ENCODE measurements around the gene DIDO1.

The DIDO1 gene

DNA sequence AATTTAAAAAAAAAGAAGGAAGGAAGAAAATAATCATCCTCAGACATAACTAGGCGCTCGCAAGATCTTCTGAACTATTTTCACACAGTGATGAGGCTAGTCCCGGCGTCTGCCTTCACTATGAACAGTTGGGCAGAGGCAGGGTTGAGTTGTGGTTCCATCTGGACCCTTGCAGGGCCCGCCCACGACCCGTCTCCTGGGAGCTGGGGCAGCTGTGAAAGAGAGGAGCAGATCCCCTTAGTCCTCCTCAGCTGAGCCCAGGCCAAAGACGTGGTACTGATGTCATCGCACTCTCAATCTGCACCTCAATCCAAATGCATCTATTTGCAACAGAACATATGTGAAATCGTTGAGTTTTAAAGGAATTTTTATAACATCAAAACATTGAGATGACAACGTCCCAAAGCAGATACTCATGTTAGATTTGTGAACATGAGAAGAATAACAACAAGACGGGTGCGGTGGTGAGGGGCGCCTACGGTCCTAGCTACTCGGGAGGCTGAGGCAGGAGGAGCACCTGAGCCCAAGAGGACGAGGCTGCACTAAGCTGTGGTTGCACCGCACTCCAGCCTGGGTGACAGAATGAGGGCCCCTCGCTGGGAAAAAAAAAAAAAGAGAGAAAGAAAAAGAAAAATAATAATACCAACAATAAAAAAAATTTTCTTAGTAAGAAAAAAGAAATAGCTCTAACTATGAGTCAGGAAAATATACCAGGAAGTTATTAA lies 80.0 kb downstream of the DIDO1 start:
- no peak for DNase-seq

- DNase-seq = no peak
Observed at GRCh38 chr20:62845416-62846160, 80.7 kb downstream of the DIDO1 start.

- no peak for DNase-seq
Observed at GRCh38 chr20:62844182-62844581, 82.1 kb downstream of the DIDO1 start.

DNA sequence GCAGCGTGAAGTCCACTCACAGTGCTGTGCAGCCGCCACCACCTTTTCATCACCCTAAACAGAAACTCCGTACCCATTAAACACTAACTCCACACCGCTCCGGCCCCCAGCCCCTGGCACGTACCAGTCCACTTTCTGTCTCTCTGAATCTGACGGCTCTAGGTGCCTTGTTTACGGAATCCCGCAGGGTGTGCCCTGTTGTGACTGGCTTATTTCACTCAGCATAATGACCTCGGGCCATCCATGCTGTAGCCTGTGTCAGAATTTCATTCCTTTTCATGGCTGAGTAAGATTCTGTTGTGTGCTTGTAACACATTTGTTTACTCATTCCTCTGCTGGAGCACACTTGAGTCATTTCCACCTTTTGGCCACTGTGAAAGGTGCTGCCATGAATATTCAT lies 82.6 kb downstream of the DIDO1 start:
- no peak for DNase-seq

- DNase-seq = no peak
Observed at GRCh38 chr20:62841705-62842212, 84.5 kb downstream of the DIDO1 start.

DNA sequence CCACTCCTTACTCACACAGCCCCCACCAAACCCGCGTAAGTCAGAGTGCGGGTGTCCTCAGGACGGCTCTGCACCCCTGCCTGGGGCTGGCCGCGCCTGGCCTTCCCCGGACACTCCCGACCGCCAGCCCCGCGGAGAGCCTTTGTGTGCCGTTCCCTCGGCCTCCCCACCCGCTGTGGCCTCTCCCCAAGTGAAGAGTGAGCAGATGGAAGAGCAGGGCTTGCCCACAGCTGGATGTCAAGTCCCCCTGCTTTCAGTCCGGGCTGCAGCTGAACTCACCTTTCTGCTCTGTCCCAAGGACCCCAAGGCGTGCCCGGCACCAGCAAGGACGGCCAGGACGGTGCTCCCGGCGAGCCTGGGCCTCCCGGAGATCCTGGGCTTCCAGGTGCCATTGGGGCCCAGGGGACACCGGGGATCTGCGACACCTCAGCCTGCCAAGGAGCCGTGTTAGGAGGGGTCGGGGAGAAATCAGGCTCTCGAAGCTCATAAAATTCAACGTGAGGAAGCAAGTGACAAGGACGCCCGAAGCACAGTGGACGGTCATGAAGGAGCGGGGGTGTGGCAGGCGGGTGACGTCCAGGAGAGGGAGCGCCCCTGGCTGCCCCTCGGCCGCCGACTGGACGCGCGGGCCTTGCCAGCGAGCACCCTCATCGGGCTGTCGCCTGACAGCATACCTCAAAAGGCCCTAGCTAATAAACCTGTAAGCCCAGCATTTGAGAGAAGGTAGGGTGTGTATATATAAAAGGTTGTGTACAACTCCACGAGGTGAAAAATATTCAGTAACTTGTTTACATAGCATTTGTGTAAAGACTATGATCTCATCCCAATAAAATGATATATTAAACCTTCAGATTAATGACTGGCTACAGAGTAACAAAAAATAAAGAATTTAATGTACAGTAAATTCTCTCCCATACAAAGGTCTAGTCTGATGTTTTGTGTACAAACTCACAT lies 85.8 kb downstream of the DIDO1 start:
- no peak for DNase-seq

DNA sequence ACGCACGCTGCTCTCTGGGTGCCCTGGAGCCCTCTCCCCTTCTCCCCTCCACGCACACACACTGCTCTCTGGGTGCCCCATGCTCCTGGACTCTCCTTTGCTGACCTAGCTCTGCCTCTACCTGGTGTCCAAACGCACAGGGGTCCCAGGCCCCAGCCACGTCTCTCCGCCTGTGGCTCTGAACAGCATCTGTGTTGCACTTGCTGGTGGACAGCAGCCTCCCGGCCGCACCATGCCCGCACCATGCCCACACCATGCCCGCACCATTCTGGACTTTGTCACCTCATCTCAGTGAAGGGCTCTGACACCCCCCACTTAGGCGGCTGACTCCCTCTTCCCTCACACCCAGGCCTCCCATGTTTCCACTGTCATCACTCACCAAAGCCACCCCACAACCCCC lies 86.5 kb downstream of the DIDO1 start:
- no peak for DNase-seq

- DNase-seq = no peak
Observed at GRCh38 chr20:62839261-62839660, 87.0 kb downstream of the DIDO1 start.

GRCh38 chr20:62838128-62838891 lies 88.0 kb downstream of the DIDO1 start:
- no peak for DNase-seq

- no peak for DNase-seq
Observed at GRCh38 chr20:62837790-62838127, 88.5 kb downstream of the DIDO1 start.

DNA sequence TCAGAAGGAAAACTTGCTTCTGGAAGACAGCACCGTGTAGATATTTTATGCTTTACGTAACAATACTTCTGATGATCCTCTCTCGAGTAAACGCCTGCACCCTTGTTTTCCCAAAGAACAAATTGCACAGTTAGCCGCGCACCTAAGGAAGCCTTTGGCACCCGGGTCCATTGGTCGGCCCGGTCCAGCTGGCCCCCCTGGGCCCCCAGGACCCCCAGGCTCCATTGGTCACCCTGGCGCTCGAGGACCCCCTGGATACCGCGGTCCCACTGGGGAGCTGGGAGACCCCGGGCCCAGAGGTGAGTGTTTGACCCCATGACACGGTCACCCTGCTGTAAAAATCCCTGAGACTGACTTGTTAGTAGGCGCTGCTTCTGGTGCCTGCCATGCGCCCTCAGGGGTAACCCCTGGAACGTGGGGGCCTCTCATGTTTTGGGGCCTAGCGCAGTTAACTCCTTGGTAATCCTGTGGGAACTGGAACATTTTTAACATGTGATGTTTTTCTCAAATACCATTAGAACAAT lies 89.3 kb downstream of the DIDO1 start:
- no peak for DNase-seq

DNA sequence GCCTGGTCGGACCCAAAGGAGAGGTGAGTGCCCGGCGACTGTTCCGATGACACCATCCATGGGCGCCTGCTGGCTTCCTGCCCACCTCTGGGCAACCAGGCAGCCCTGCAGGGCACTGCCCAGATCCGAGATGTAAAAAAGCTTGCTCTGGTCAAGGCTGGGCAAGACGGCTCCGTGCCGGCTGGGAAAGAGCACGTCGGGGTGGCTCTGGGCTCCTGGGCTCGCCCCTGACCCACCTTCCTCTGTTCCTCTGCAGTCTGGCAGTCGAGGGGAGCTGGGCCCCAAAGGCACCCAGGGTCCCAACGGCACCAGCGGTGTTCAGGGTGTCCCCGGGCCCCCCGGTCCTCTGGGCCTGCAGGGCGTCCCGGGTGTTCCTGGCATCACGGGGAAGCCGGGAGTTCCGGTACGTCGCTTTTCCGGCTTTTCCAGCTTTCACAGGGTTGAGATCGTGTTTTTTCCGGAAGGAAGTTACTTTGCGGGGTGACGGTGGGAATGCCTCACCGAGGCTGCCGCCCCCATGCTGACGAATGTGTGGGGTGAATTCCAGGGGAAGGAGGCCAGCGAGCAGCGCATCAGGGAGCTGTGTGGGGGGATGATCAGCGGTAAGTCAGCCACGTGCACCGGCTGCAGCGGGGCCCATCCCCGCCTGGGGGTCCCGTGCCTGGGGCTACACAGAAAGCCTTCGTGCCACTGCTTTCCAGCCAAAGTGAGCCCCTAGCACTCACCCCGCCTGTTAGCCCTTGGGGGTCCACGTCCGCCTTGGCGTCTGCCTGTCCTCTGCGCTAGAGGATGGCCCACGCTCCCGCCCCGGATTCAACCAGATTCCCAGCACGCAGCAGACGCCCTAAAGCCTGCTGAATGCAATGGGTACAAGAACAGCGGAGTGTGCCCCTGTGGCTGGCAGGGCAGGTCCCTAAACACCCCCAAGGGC lies 90.1 kb downstream of the DIDO1 start:
- no peak for DNase-seq

- no peak for DNase-seq
Observed at GRCh38 chr20:62834967-62835730, 91.2 kb downstream of the DIDO1 start.

GRCh38 chr20:62832951-62833391 lies 93.3 kb downstream of the DIDO1 start:
- DNase-seq = no peak

- no peak for DNase-seq
Observed at GRCh38 chr20:62832212-62832922, 93.9 kb downstream of the DIDO1 start.

DNA sequence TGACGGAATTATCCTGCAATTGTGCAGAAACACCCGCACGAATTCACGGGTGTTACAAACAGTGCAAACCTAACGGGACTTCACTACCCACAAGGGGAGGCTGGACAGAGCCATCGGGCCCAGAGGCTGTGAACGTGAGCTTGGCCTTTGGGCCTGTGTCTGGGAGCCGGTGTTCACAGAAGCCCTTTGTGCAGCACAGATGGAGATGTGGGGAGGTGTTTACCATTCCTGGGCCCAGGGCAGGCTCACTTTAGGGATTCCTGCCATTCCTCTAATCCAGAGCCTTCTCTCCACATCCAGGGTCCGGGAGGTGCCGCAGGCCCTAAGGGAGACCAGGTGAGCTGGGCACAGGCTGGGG lies 94.5 kb downstream of the DIDO1 start:
- DNase-seq = no peak

GRCh38 chr20:62831361-62831788 lies 94.9 kb downstream of the DIDO1 start:
- DNase-seq = no peak

DNA sequence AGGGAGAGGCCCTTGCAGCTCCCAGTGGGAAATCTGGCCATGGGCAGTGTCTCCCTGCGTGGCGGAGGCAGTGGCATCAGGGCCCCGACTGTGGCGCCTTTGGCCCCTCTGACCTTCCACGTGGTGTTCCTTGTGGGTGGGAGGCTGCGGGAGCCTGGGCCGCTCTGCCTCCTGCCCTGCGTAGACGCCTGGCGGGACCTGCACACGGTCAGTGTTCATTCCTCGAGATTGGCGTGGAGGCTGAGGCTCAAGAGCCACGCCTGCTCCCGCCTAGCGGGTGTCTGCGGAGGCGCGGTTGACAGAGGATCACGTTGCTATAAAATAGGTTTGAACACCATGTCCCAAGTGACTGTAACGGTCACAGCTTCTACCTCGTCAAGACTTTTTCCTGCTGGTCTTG lies 95.5 kb downstream of the DIDO1 start:
- no peak for DNase-seq

GRCh38 chr20:62830251-62830650 lies 96.1 kb downstream of the DIDO1 start:
- DNase-seq = no peak

Measured in activated CD4-positive, alpha-beta T cell treated with anti-CD3 and anti-CD28 coated beads, Interleukin-10, Interleukin-2, amounts not matched to agents 100 ng/mL and 50 ng/mL, durations not matched to agents 16 hours and 8 hours (primary cell).